K562 (cell line): Measurements from ENCODE around the gene PTGIR. TPM values are rescaled to one million over a fixed set of nuclear protein-coding genes. Genes with fewer than 3 reads are reported as not detected.

Experiments used
- ATAC-seq: fragments of 200-7000 bp; cut with Tn5 transposase; 3 replicates; pipeline ENCODE4 v1.9.1; 2020; ENCODE audit warnings: moderate library complexity
- BruUV-seq: library from RNA; stranded (reverse); fragments of 400-500 nt; replicated peaks from 2 replicates; lab custom pipeline; 2021; lab: Mats Ljungman, UMichigan
- CTCF ChIA-PET: fragments of 300-600 bp; formaldehyde crosslinking; extraction: SDS; loops from one replicate; lab custom pipeline; 2021; ENCODE audit warnings: low intra/inter-chr PET ratio; lab: Yijun Ruan, JAX
- POLR2A ChIA-PET: fragments of 300-600, 350-650 bp; sonication (Branson Sonifier 250); formaldehyde crosslinking; extraction: SDS; loops from one replicate; lab custom pipeline; 2021; ENCODE audit warnings: antibody characterized with exemption, inconsistent platforms; lab: Yijun Ruan, JAX
- DNase-seq, 4 experiments: peaks; one replicate each; pipeline versions ENCODE4 v3.0.0 to v3.0.0-alpha.2; 2011 to 2018; ENCODE audit warnings: low spot score in 3 of 4, mixed read lengths in 3 of 4; ENCODE audit errors: extremely low read depth in 1 of 4
- FAIRE-seq: peaks from 2 replicates; lab custom pipeline; 2011; peaks lifted over from hg19 to GRCh38; lab: Jason Lieb, UNC
- H2AFZ ChIP-seq: 2 replicates; pipeline ENCODE4 v1.6.0; 2011; ENCODE audit warnings: low read depth, low read length, control low read depth, inconsistent platforms
- H3K27ac ChIP-seq: fragments of 200-600 bp; 3 replicates; pipeline ENCODE4 v1.8.0; 2011; ENCODE audit warnings: low read depth, mild to moderate bottlenecking, control low read depth, inconsistent platforms, low read length, moderate library complexity, mixed read lengths; ENCODE audit errors: extremely low read depth
- H3K27me3 ChIP-seq, 2 experiments: fragments of 300-600 bp in 1 of 2; 2 replicates in 1 of 2; 3 replicates in 1 of 2; pipeline versions ENCODE4 v1.6.0 to v1.8.0; 2011; ENCODE audit warnings: inconsistent platforms in 2 of 2, low read length in 2 of 2, mild to moderate bottlenecking in 1 of 2, mixed read lengths in 1 of 2, moderate library complexity in 1 of 2; ENCODE audit not compliant: control insufficient read depth in 2 of 2, insufficient read depth in 2 of 2
- H3K36me3 ChIP-seq: fragments of 300-600 bp; 3 replicates; pipeline ENCODE4 v1.8.0; 2011; ENCODE audit warnings: mild to moderate bottlenecking, low read length, inconsistent platforms; ENCODE audit not compliant: control insufficient read depth, insufficient read depth
- H3K4me1 ChIP-seq, 2 experiments: fragments of 200-600 bp in 1 of 2; replicated peaks in 1 of 2; 2 replicates in 1 of 2; 3 replicates in 1 of 2; pipeline versions ENCODE4 v1.5.1 to v1.8.0; 2011; ENCODE audit warnings: inconsistent platforms in 2 of 2, low read length in 2 of 2, mild to moderate bottlenecking in 1 of 2, mixed read lengths in 1 of 2, moderate library complexity in 1 of 2; ENCODE audit not compliant: control insufficient read depth in 2 of 2, insufficient read depth in 2 of 2
- H3K4me2 ChIP-seq: 2 replicates; pipeline ENCODE4 v1.6.1; 2011; ENCODE audit warnings: low read length, control low read depth, inconsistent platforms, mixed read lengths; ENCODE audit not compliant: insufficient read depth
- H3K4me3 ChIP-seq: fragments of 200-600 bp; sonication (generic), shearing (Covaris generic); 2 replicates; pipeline ENCODE4 v1.5.1; 2016; ENCODE audit warnings: control low read depth, inconsistent platforms
- H3K79me2 ChIP-seq: fragments of 200-600 bp; 3 replicates; pipeline ENCODE4 v1.8.0; 2011; ENCODE audit warnings: low read length, inconsistent platforms; ENCODE audit not compliant: control insufficient read depth, insufficient read depth
- H3K9ac ChIP-seq, 2 experiments: 2 replicates each; pipeline versions ENCODE4 v1.6.0 to v1.6.1; 2011; ENCODE audit warnings: low read depth in 2 of 2, low read length in 2 of 2, control low read depth in 1 of 2, inconsistent platforms in 1 of 2, mild to moderate bottlenecking in 1 of 2, mixed read lengths in 1 of 2; ENCODE audit not compliant: insufficient read depth in 1 of 2
- H3K9me1 ChIP-seq: one replicate; pipeline ENCODE4 v1.6.0; 2011; ENCODE audit warnings: inconsistent platforms, mild to moderate bottlenecking, low read length, moderate library complexity; ENCODE audit not compliant: control insufficient read depth, insufficient read depth
- H3K9me3 ChIP-seq: replicated peaks from 2 replicates; pipeline ENCODE4 v1.5.1; 2011; ENCODE audit warnings: low read depth, low read length, inconsistent platforms; ENCODE audit not compliant: control insufficient read depth, insufficient read depth
- H4K20me1 ChIP-seq: replicated peaks from 2 replicates; pipeline ENCODE4 v1.6.1; 2011; ENCODE audit warnings: low read length, inconsistent platforms, mixed read lengths; ENCODE audit not compliant: control insufficient read depth, insufficient read depth
- ATF1 ChIP-seq, 2 experiments: fragments of 450-650 bp in 1 of 2; IDR thresholded peaks; 2 replicates each; pipeline ENCODE4 v1.6.1; 2016; ENCODE audit warnings: missing compliant biosample characterization in 1 of 2, missing genetic modification characterization in 1 of 2
- ETV6 ChIP-seq, 3 experiments: fragments of 150-350 bp in 1 of 3; sonication (generic) in 1 of 3; formaldehyde crosslinking in 1 of 3; IDR thresholded peaks; 2 replicates each; pipeline versions ENCODE4 v1.6.1 to v1.8.0; 2014 to 2022; ENCODE audit warnings: borderline replicate concordance in 2 of 3, low read depth in 2 of 3, antibody characterized with exemption in 1 of 3, low read length in 1 of 3, mild to moderate bottlenecking in 1 of 3, missing genetic modification reagents in 1 of 3
- KDM1A ChIP-seq, 2 experiments: fragments of 450-650 bp; IDR thresholded peaks; 2 replicates each; pipeline ENCODE4 v1.6.1; 2016; ENCODE audit warnings: mild to moderate bottlenecking in 2 of 2
- NFXL1 ChIP-seq: fragments of 450-650 bp; formaldehyde crosslinking; IDR thresholded peaks from 2 replicates; pipeline ENCODE4 v1.4.0; 2021; ENCODE audit warnings: mild to moderate bottlenecking
- PRMT5 ChIP-seq: sonication (generic); formaldehyde crosslinking; IDR thresholded peaks from 2 replicates; pipeline ENCODE4 v1.5.0; 2020; ENCODE audit warnings: missing genetic modification reagents
- SMAD3 ChIP-seq: fragments of 450-650 bp; formaldehyde crosslinking; conservative IDR thresholded peaks from 2 replicates; pipeline ENCODE4 v1.4.0; 2020; ENCODE audit warnings: mild to moderate bottlenecking
- WGBS: fragments of 100-300 bp; shearing (Covaris generic); methylation state at CpG from one replicate; pipeline ENCODE4 v1.1.6; 2016; ENCODE audit warnings: low coverage, mixed read lengths; ENCODE audit not compliant: insufficient coverage; ENCODE audit errors: missing lambda C conversion rate; 5-methylcytosine and 5-hydroxymethylcytosine counted together
- in situ Hi-C: fragments of 300-500 bp; cut with MboI; formaldehyde crosslinking; loops from 4 replicates; pipeline ENCODE4 v1.15.0; 2018; ENCODE audit warnings: inconsistent platforms, mixed read lengths
- intact Hi-C: fragments of 100-400 bp; cut with micrococcal nuclease; formaldehyde crosslinking; loops from 2 replicates; pipeline ENCODE4 v1.14.2; 2022
- polyA plus RNA-seq, 8 experiments: library from polyadenylated mRNA; depleted of rRNA in 4 of 8; stranded (reverse) in 5 of 8; unstranded in 3 of 8; fragments of >200 nt; fragmentation: Nextera tagmentation in 2 of 8; fragmentation: Illumina TruSeq in 1 of 8; extraction: Ambion mirVana in 2 of 8; extraction: Trizol in 1 of 8; gene quantifications; 2 replicates each; pipeline versions ENCODE4 v1.2.1 to v1.2.3, GENCODE V29; 2011 to 2014; ENCODE audit warnings: inconsistent platforms in 1 of 8, missing spikeins in 1 of 8
- total RNA-seq, 7 experiments: library from RNA; depleted of rRNA in 6 of 7; stranded (reverse); fragments of >200 nt in 6 of 7; fragmentation: Illumina TruSeq in 2 of 7; extraction: Trizol in 2 of 7; gene quantifications; 2 replicates each; pipeline versions ENCODE4 v1.2.1 to v1.2.3, GENCODE V29; 2011 to 2021; ENCODE audit warnings: low replicate concordance in 1 of 7
- TF ChIP-seq, protein P1 (sequence below): fragments of 250-450 bp; sonication (Bioruptor Pico); IDR thresholded peaks from 2 replicates; pipeline ENCODE4 v1.5.0; 2021
- TF ChIP-seq, protein P2 (sequence below): fragments of 450-650 bp; IDR thresholded peaks from 2 replicates; pipeline ENCODE4 v1.6.1; 2016; ENCODE audit warnings: mild to moderate bottlenecking
- TF ChIP-seq, protein P3 (sequence below): sonication (generic); formaldehyde crosslinking; IDR thresholded peaks from 2 replicates; pipeline ENCODE4 v1.8.1; 2023; ENCODE audit warnings: mild to moderate bottlenecking, missing genetic modification reagents
- TF ChIP-seq, protein P4 (sequence below): sonication (generic); formaldehyde crosslinking; IDR thresholded peaks from 2 replicates; pipeline ENCODE4 v1.8.0; 2023; ENCODE audit warnings: mild to moderate bottlenecking, missing genetic modification reagents

PTGIR gene
- total and polyA plus RNA-seq, 9 of the 15 experiments (the other 6 are each of a cell fraction or from before 2014, with no cell fraction given) = 0.11 to 3.4 (median 1.1) TPM; not detected in 1

DNA sequence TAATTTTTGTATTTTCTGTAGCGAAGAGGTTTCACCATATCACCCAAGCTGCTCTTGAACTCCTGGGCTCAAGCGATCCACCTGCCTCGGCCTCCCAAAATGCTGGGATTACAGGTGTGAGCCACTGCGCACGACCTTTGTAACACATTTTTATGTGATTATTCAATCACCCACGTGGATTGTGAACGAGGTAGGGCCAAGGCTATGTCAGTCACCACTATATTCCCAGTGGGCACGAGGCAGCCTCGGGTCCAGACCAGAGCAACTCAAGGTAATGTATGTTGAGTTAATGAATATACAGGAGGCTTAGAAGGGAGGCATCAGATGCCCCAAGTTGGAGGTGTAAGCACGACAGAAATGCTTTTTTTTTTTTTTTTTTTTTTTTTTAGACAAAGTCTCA lies 8.9 kb downstream of the PTGIR start:
- Histone ChIP-seq H2AFZ (no peak overlapping the region), H3K9me3 (no peaks in the 10 kb centered on the region), H3K4me1 (peaks cover 20 to 27% of the 10 kb centered on the region in 2 experiments), H3K9ac (no peak overlapping the region), H3K36me3 (no peaks in the 10 kb centered on the region), H3K27me3 (no peaks in the 10 kb centered on the region), H3K4me2 (no peak overlapping the region), H3K4me3 (no peak overlapping the region), H4K20me1 (0 out of 2 replicates have a peak, but pooled peaks cover 3% of the 10 kb centered on the region), H3K9me1 (no peaks in the 10 kb centered on the region), H3K79me2 (no peaks in the 10 kb centered on the region), H3K27ac (no peak overlapping the region)
- TF ChIP-seq ATF1 (CRISPR knock-in tag; IDR thresholded peaks at IDR 0.05) (no peak), ATF1 (tag; IDR thresholded peaks at IDR 0.05) (no peak), KDM1A (IDR thresholded peaks at IDR 0.05) (no peak), SMAD3 (CRISPR knock-in tag) (no peak), ETV6 (IDR thresholded peaks at IDR 0.05; ENCODE audit: borderline replicate concordance in 1 of 2, low read depth in 2 of 2, low read length in 1 of 2) (no peak), ETV6 (CRISPR knock-in tag; IDR thresholded peaks at IDR 0.05; ENCODE audit: borderline replicate concordance) (no peak), NFXL1 (CRISPR knock-in tag) (no peak), PRMT5 (no peak)
- TF ChIP-seq, protein P1, sequence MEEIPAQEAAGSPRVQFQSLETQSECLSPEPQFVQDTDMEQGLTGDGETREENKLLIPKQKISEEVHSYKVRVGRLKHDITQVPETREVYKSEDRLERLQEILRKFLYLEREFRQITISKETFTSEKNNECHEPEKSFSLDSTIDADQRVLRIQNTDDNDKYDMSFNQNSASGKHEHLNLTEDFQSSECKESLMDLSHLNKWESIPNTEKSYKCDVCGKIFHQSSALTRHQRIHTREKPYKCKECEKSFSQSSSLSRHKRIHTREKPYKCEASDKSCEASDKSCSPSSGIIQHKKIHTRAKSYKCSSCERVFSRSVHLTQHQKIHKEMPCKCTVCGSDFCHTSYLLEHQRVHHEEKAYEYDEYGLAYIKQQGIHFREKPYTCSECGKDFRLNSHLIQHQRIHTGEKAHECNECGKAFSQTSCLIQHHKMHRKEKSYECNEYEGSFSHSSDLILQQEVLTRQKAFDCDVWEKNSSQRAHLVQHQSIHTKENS = no peak
- TF ChIP-seq, protein P2, sequence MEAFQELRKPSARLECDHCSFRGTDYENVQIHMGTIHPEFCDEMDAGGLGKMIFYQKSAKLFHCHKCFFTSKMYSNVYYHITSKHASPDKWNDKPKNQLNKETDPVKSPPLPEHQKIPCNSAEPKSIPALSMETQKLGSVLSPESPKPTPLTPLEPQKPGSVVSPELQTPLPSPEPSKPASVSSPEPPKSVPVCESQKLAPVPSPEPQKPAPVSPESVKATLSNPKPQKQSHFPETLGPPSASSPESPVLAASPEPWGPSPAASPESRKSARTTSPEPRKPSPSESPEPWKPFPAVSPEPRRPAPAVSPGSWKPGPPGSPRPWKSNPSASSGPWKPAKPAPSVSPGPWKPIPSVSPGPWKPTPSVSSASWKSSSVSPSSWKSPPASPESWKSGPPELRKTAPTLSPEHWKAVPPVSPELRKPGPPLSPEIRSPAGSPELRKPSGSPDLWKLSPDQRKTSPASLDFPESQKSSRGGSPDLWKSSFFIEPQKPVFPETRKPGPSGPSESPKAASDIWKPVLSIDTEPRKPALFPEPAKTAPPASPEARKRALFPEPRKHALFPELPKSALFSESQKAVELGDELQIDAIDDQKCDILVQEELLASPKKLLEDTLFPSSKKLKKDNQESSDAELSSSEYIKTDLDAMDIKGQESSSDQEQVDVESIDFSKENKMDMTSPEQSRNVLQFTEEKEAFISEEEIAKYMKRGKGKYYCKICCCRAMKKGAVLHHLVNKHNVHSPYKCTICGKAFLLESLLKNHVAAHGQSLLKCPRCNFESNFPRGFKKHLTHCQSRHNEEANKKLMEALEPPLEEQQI = no peak
- TF ChIP-seq, protein P3, sequence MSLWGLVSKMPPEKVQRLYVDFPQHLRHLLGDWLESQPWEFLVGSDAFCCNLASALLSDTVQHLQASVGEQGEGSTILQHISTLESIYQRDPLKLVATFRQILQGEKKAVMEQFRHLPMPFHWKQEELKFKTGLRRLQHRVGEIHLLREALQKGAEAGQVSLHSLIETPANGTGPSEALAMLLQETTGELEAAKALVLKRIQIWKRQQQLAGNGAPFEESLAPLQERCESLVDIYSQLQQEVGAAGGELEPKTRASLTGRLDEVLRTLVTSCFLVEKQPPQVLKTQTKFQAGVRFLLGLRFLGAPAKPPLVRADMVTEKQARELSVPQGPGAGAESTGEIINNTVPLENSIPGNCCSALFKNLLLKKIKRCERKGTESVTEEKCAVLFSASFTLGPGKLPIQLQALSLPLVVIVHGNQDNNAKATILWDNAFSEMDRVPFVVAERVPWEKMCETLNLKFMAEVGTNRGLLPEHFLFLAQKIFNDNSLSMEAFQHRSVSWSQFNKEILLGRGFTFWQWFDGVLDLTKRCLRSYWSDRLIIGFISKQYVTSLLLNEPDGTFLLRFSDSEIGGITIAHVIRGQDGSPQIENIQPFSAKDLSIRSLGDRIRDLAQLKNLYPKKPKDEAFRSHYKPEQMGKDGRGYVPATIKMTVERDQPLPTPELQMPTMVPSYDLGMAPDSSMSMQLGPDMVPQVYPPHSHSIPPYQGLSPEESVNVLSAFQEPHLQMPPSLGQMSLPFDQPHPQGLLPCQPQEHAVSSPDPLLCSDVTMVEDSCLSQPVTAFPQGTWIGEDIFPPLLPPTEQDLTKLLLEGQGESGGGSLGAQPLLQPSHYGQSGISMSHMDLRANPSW = no peak
- TF ChIP-seq, protein P4, sequence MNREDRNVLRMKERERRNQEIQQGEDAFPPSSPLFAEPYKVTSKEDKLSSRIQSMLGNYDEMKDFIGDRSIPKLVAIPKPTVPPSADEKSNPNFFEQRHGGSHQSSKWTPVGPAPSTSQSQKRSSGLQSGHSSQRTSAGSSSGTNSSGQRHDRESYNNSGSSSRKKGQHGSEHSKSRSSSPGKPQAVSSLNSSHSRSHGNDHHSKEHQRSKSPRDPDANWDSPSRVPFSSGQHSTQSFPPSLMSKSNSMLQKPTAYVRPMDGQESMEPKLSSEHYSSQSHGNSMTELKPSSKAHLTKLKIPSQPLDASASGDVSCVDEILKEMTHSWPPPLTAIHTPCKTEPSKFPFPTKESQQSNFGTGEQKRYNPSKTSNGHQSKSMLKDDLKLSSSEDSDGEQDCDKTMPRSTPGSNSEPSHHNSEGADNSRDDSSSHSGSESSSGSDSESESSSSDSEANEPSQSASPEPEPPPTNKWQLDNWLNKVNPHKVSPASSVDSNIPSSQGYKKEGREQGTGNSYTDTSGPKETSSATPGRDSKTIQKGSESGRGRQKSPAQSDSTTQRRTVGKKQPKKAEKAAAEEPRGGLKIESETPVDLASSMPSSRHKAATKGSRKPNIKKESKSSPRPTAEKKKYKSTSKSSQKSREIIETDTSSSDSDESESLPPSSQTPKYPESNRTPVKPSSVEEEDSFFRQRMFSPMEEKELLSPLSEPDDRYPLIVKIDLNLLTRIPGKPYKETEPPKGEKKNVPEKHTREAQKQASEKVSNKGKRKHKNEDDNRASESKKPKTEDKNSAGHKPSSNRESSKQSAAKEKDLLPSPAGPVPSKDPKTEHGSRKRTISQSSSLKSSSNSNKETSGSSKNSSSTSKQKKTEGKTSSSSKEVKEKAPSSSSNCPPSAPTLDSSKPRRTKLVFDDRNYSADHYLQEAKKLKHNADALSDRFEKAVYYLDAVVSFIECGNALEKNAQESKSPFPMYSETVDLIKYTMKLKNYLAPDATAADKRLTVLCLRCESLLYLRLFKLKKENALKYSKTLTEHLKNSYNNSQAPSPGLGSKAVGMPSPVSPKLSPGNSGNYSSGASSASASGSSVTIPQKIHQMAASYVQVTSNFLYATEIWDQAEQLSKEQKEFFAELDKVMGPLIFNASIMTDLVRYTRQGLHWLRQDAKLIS = no peak
- ChIA-PET POLR2A (interaction anchor here (0.7 to 1.5 kb wide), 2 partner anchors 13 to 15 kb away, joined by 3 to 5 read pairs; no protein-coding TSS in a partner anchor), CTCF (interaction anchor here (1.0 to 4.3 kb wide), 2 partner anchors 46 to 137 kb away, joined by 6 to 26 read pairs; partner anchors contain the start of gene DACT3)
- no peak for ATAC-seq
- no TSS peak for BruUV-seq
- intact Hi-C loops = loop anchor here (5.0 kb wide), 1 partner anchor 136 kb away; no protein-coding TSS in a partner anchor
- 60% methylated on average over 10 of the region's 10 CpGs for WGBS
- no peak for DNase-seq
- FAIRE-seq = no peak
- in situ Hi-C loops = no loop called here
